ENCODE results near the gene OR2L2. TPM values are rescaled to one million over a fixed set of nuclear protein-coding genes. Genes with fewer than 3 reads are reported as not detected.

OR2L2 gene
- total RNA-seq, 6 experiments from 2014 or later, result 0.17 TPM; not detected in 5

Small RNAs within 50 kb of the gene (small RNA-seq; reads per million reads assigned to genes)
- gene RF00019, result 0 reads per million in 2 experiments

Other genes starting within 250 kb of the OR2L2 start
- not detected for gene OR14A16, start 206.0 kb upstream of the OR2L2 start, total RNA-seq
- gene OR11L1, start 188.2 kb upstream of the OR2L2 start, total RNA-seq, result not detected
- gene TRIM58, start 172.9 kb upstream of the OR2L2 start, total RNA-seq, result 1 to 10 TPM in 3 of 6 experiments, under 1 TPM in 2, not detected in 1; 0.29 to 5.5 (median 2.1) TPM
- gene OR2W3, start 134.5 kb upstream of the OR2L2 start, total RNA-seq, result 1 to 10 TPM in 1 of 6 experiments, under 1 TPM in 2, not detected in 3; 0.24 to 1.2 (median 0.43) TPM
- not detected for gene OR2T8, start 109.8 kb upstream of the OR2L2 start, total RNA-seq
- not detected for gene OR2AJ1, start 105.2 kb upstream of the OR2L2 start, total RNA-seq
- not detected for gene OR2L8, start 81.2 kb upstream of the OR2L2 start, total RNA-seq
- not detected for gene OR2AK2, start 64.8 kb upstream of the OR2L2 start, total RNA-seq
- gene OR2L5, start 16.4 kb upstream of the OR2L2 start, total RNA-seq, result not detected
- gene OR2L3, start 16.8 kb downstream of the OR2L2 start, total RNA-seq, result not detected
- gene OR2L13, start 65.1 kb downstream of the OR2L2 start, total RNA-seq, result not detected
- gene OR2M5, start 115.1 kb downstream of the OR2L2 start, total RNA-seq, result not detected
- not detected for gene OR2M2, start 144.8 kb downstream of the OR2L2 start, total RNA-seq
- not detected for gene OR2M3, start 167.2 kb downstream of the OR2L2 start, total RNA-seq
- not detected for gene OR2M4, start 201.3 kb downstream of the OR2L2 start, total RNA-seq
- gene OR2T33, start 247.9 kb downstream of the OR2L2 start, total RNA-seq, result not detected

Data from right lobe of liver (tissue), 5 donors.